HG02623 (cell line): ENCODE measurements around the gene EPHA4.
"Not testable (repeated sequence)": the region's sequence is repeated elsewhere in the genome, so short reads cannot be mapped to it uniquely, and the experiment has no call there.

Source experiments
- ATAC-seq: cut with Tn5 transposase; IDR thresholded peaks from one replicate; pipeline ENCODE4 v1.9.1; 2021; ENCODE audit warnings: moderate library complexity; ENCODE audit not compliant: unreplicated experiment

EPHA4 gene

GRCh38 chr2:221511325-221511724, 60.8 kb downstream of the EPHA4 start:
- not testable (repeated sequence) for ATAC-seq

- ATAC-seq, result no peak
Measured at GRCh38 chr2:221506469-221506868, 65.6 kb downstream of the EPHA4 start.

- ATAC-seq, result no peak
Measured at GRCh38 chr2:221505605-221506004, 66.5 kb downstream of the EPHA4 start.

GRCh38 chr2:221504905-221505304, 67.2 kb downstream of the EPHA4 start:
- ATAC-seq, result no peak

DNA sequence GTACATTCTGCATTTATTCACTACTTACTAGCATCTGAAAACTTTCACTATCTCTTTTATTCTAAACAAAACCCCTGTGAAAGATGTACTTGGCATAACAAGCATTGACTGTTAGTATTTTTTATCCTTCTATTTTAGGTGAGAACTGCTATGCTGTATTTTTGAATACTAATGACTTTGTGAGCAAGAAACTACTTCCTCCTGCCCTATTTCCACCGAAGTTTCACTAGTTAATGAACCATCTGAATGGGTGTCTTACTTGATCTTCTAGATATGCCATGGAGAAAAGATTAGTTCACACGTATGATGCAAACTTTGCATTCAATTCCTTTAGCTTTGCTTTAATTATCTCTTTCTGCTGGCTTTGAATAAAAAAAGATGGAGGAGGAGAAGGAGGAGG, 68.1 kb downstream of the EPHA4 start:
- no peak for ATAC-seq

- no peak for ATAC-seq
Measured at GRCh38 chr2:221502270-221503010, 69.7 kb downstream of the EPHA4 start.

GRCh38 chr2:221501883-221502269, 70.2 kb downstream of the EPHA4 start:
- ATAC-seq, result no peak

GRCh38 chr2:221501210-221501882, 70.8 kb downstream of the EPHA4 start:
- ATAC-seq, result no peak

GRCh38 chr2:221500501-221501209, 71.4 kb downstream of the EPHA4 start:
- ATAC-seq, result no peak

DNA sequence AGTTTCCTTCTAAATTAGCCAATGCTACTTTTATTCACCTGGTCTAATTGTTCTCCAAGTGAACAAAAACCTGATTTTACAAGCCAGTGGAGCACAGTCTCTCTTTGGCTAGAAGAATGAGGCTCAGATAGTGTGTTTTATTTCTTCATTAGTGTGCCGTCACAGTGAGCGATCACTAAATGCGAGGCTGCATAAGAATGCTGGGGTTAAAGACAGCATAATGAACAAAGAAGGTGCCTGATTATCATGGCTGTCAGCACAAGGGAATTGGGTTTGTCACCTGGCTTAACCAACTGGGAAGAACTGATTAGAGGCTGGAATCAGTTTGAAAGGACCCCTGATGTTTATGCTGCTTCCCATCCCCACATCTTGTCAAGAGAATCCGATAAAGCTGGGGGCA, 76.4 kb downstream of the EPHA4 start:
- no peak for ATAC-seq

DNA sequence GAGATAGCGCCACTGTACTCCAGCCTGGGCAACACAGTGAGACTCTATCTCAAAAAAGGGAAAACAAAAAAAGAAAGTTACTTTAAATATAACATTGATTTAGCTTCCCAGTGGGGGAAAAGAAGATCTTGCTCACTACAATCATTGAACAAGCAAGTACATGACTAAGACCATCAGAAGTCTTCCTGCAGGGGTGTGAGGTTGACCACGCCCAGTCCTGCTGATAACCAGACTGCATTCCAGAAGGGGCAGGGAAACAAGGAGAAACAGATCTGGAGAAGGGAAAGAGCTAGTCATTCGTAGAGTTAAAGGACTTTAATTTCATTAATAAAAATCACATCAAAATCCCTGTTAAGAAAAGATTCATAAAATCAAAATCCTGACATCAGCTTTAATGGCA, 77.5 kb downstream of the EPHA4 start:
- no peak for ATAC-seq

- ATAC-seq, result no peak
Measured at GRCh38 chr2:221493391-221493790, 78.7 kb downstream of the EPHA4 start.

GRCh38 chr2:221492636-221493035, 79.5 kb downstream of the EPHA4 start:
- ATAC-seq, result no peak

DNA sequence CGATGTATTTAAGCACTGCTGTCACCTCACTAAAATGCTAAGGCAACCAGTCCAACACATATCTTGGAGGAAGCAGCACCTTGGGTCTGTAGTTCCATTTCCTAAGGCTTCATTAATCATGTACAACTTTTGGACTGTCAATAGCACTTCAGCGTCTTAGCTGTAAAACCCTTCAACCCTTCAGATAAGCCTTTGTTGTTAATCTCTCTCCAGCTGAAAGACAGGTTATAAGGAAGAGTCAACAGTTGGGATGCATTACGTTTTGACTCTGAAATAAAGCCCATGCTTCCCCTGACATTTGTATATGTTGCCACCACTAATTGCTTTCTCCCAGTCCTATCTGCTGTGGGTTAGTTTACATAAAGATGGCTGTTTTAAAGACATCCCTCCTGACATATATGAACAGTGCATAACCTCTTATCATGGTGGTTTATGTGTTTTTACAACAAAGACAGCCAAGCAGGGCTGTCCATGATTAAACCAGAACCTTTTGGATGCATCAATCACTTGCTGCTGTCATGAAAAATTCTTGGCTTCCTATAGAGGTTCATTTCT, 81.5 kb downstream of the EPHA4 start:
- no peak for ATAC-seq

DNA sequence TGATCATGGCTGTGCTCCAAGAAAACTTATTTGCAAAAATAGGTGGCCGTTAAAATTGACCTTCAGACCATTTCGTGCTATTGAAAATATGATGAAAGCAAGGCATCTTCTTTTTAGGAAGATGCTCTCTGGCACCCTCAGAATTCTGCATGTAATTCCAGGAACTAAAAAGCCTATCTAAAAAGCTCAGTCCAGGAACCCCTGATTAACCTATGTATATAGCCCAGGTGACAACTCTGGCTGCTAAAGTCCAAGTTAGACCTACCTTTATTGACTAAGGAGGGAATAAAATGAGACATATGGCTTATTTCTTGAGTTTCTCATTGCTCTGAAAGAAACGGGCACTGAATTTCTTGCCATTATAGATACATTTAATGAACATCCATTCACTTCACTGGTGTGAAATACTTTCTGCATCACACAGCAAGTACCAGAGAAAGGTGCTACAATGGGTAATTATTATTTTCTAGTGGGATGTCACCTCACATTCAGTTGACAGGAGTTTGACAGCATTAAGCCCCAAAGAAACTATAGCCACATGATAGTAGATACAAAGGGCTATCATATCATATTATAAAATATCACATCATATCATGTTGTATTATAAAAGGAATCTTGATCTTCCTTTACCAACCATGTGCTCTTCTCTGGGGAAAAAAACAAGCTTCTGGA, 83.8 kb downstream of the EPHA4 start:
- ATAC-seq, result no peak

- no peak for ATAC-seq
Measured at GRCh38 chr2:221486106-221486505, 86.0 kb downstream of the EPHA4 start.

DNA sequence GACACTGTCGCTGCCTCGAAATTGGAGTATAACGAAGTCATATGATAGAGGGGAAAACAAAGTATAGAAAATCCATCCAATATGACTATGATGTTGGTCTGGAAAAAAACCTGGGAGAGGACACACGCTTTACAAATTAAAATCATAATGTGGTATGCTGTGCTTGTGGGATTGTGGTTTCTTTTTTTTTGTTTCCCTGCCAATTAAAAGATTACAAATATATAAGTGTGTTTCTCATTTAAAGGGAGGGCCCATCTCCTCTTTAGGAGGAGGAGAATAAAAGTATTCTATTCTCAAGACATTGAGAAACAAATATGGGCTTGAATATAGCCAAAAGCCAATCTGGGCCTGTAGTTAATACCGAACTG, 86.6 kb downstream of the EPHA4 start:
- ATAC-seq, result no peak

DNA sequence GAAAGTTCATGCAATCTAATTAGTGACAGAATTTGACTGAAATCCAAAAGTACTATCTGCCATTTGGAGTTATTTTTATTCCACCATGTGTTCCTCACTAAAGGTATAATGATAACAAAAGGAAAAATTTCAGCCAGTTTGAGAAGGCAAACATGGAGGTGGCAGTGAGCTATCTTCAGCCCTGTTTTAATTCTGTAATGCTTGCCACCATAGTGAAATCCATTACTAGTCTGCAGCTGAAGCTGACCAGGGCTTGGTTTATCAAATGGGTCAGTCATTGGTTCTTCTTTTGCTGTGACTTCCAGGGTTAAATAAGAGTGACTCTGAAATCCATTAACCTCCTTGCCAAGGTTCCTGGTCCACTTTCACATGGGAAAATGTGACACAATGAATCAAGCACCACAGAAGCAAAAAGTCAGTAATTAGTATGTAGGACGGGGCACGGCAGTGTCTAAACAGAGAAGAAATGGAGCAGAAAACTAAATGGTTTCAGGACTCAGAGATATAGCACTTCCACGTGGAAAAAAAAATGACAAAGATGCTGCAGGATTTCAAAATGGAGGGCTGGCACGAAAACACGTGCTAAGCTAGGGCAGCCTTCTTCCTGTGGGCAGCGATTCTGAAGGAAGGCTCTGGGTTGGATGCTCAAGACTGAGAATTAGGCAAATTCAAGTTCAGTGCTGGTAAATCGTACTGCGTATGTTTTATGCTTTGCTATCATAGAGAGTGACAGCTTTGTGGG, 87.2 kb downstream of the EPHA4 start:
- ATAC-seq, result no peak

DNA sequence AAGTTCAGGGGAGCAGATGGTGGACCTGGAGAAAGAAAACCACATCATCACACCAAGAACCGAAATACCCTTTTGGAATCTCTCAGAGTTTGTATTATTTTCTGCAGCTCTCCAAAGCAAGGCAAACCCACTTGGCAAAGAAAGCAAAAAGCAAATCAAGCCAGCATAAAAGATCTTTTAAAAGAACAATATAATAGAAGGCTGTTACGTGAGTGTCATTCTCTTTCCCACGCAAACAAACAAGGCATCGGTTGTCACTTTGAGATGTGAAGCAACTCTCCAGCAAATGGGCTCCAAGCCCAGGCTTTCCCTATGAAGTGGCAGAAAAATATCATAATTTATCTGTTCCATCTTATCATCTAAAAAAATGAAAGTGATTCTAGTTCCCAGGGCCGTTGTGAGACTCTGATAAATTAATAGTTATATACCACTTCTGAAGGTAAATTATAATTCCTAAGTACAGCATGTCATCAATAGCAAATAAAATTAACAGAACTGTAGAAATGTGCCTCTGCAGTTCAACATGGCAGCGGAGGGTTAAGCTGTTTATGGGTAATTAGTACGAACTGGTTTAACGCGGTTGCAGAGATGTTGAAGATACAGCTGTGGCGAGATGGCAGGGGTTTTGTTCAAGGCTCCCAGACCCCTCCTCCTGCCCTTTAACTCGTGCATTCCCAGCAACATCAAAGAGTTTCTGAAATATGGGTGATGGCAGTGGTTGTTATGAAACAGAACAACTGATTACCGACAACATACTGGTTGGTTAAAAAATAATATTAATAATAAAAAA, 89.2 kb downstream of the EPHA4 start:
- no peak for ATAC-seq

- ATAC-seq, result no peak
Measured at GRCh38 chr2:221480821-221481220, 91.3 kb downstream of the EPHA4 start.
